WTC11 (cell line): ENCODE data around the gene TMEM117. TPM values are rescaled to one million over a fixed set of nuclear protein-coding genes. Genes with fewer than 3 reads are reported as not detected.
A peak's percentile ranks its signal among the peaks of the same experiment; 100 is the strongest.

Experiments
- ATAC-seq: fragments of 200-7000 bp; cut with Tn5 transposase; 2 replicates; pipeline ENCODE4 v1.10.0; 2021; ENCODE audit warnings: mild to moderate bottlenecking, moderate library complexity
- Bru-seq: library from RNA; stranded (reverse); fragments of 400-500 nt; gene quantifications from one replicate; lab custom pipeline; 2021; lab: Mats Ljungman, UMichigan
- CTCF ChIA-PET: fragments of 300-600 bp; sonication (Branson Sonifier 250); formaldehyde crosslinking; loops from one replicate; lab custom pipeline; 2021; ENCODE audit warnings: antibody characterized with exemption; lab: Charles Lee
- POLR2A ChIA-PET: fragments of 350-600 bp; sonication (Branson Sonifier 250); formaldehyde crosslinking; loops from one replicate; lab custom pipeline; 2021; ENCODE audit warnings: antibody characterized with exemption; lab: Charles Lee
- DNase-seq: peaks from one replicate; pipeline ENCODE4 v3.0.0; 2021; ENCODE audit warnings: low spot score
- H3K27ac Mint-ChIP-seq: 2 replicates; pipeline ENCODE4 v1.8.0; 2021; ENCODE audit warnings: mixed read lengths
- H3K27me3 Mint-ChIP-seq: 2 replicates; pipeline ENCODE4 v1.8.0; 2021; ENCODE audit warnings: low read depth, mild to moderate bottlenecking, moderate library complexity, mixed read lengths
- H3K36me3 Mint-ChIP-seq: 2 replicates; pipeline ENCODE4 v1.8.0; 2021; ENCODE audit warnings: mixed read lengths
- H3K4me1 Mint-ChIP-seq: 2 replicates; pipeline ENCODE4 v1.8.0; 2022; ENCODE audit warnings: mixed read lengths
- H3K4me3 Mint-ChIP-seq: 2 replicates; pipeline ENCODE4 v1.8.0; 2021; ENCODE audit warnings: mild to moderate bottlenecking, moderate library complexity, mixed read lengths
- H3K9me3 Mint-ChIP-seq: 2 replicates; pipeline ENCODE4 v1.8.0; 2021; ENCODE audit warnings: mixed read lengths
- CREM ChIP-seq: sonication (generic); formaldehyde crosslinking; IDR thresholded peaks from 2 replicates; pipeline ENCODE4 v1.8.1; 2022; ENCODE audit warnings: mild to moderate bottlenecking, missing genetic modification reagents, moderate library complexity
- E2F5 ChIP-seq: sonication (generic); formaldehyde crosslinking; IDR thresholded peaks from 2 replicates; pipeline ENCODE4 v1.8.1; 2022; ENCODE audit warnings: mild to moderate bottlenecking, moderate library complexity, missing genetic modification reagents
- ETV6 ChIP-seq: sonication (generic); formaldehyde crosslinking; IDR thresholded peaks from 2 replicates; pipeline ENCODE4 v1.8.1; 2022; ENCODE audit warnings: mild to moderate bottlenecking, missing genetic modification reagents
- FOXK1 ChIP-seq: sonication (generic); formaldehyde crosslinking; IDR thresholded peaks from 2 replicates; pipeline ENCODE4 v1.8.0; 2022; ENCODE audit warnings: mild to moderate bottlenecking, moderate library complexity, missing genetic modification reagents
- FOXP1 ChIP-seq: sonication (generic); formaldehyde crosslinking; IDR thresholded peaks from 2 replicates; pipeline ENCODE4 v1.8.0; 2022; ENCODE audit warnings: missing genetic modification reagents, mild to moderate bottlenecking, moderate library complexity, borderline replicate concordance
- FOXP4 ChIP-seq: sonication (generic); formaldehyde crosslinking; IDR thresholded peaks from 2 replicates; pipeline ENCODE4 v1.8.0; 2022; ENCODE audit warnings: mild to moderate bottlenecking, missing genetic modification reagents
- GABPB1 ChIP-seq: sonication (generic); formaldehyde crosslinking; IDR thresholded peaks from 2 replicates; pipeline ENCODE4 v1.8.1; 2023; ENCODE audit warnings: mild to moderate bottlenecking, missing genetic modification reagents
- KAT7 ChIP-seq: sonication (generic); formaldehyde crosslinking; IDR thresholded peaks from 2 replicates; pipeline ENCODE4 v1.8.1; 2023; ENCODE audit warnings: missing genetic modification reagents, mild to moderate bottlenecking, borderline replicate concordance
- MYBL2 ChIP-seq: sonication (generic); formaldehyde crosslinking; IDR thresholded peaks from 2 replicates; pipeline ENCODE4 v1.8.1; 2023; ENCODE audit warnings: mild to moderate bottlenecking, moderate library complexity, missing genetic modification reagents
- NR2C2 ChIP-seq: sonication (generic); formaldehyde crosslinking; IDR thresholded peaks from 2 replicates; pipeline ENCODE4 v1.8.0; 2022; ENCODE audit warnings: mild to moderate bottlenecking, missing genetic modification reagents
- TCF7 ChIP-seq: sonication (generic); formaldehyde crosslinking; IDR thresholded peaks from 2 replicates; pipeline ENCODE4 v1.8.0; 2022; ENCODE audit warnings: mild to moderate bottlenecking, low read depth, missing genetic modification reagents, moderate library complexity
- TEAD1 ChIP-seq: sonication (generic); formaldehyde crosslinking; IDR thresholded peaks from 2 replicates; pipeline ENCODE4 v1.8.0; 2022; ENCODE audit warnings: mild to moderate bottlenecking, missing genetic modification reagents
- ZNF219 ChIP-seq: sonication (generic); formaldehyde crosslinking; IDR thresholded peaks from 2 replicates; pipeline ENCODE4 v1.8.0; 2023; ENCODE audit warnings: missing genetic modification reagents, mild to moderate bottlenecking, borderline replicate concordance
- ZNF396 ChIP-seq: fragments of 250-450 bp; sonication (Bioruptor Pico); IDR thresholded peaks from 2 replicates; pipeline ENCODE4 v1.8.0; 2021; ENCODE audit warnings: mild to moderate bottlenecking, moderate library complexity, borderline replicate concordance
- ZNF416 ChIP-seq: fragments of 250-450 bp; sonication (Bioruptor Pico); IDR thresholded peaks from 2 replicates; pipeline ENCODE4 v1.9.0; 2021; ENCODE audit warnings: mild to moderate bottlenecking, inconsistent platforms
- long read RNA-seq, 3 experiments: library from RNA in 1 of 3; library from capped mRNA in 1 of 3; library from polyadenylated mRNA in 1 of 3; unstranded in 2 of 3; stranded (forward) in 1 of 3; transcript quantifications; one replicate each; pipeline ENCODE4 v2.0.0, GENCODE V29; 2021
- total RNA-seq: library from RNA; stranded (reverse); gene quantifications from 3 replicates; pipeline ENCODE4 v1.2.3, GENCODE V29; 2021
- TF ChIP-seq, protein P1 (sequence below): sonication (generic); formaldehyde crosslinking; IDR thresholded peaks from 2 replicates; pipeline ENCODE4 v1.8.1; 2023; ENCODE audit warnings: mild to moderate bottlenecking, missing genetic modification reagents
- TF ChIP-seq, protein P2 (sequence below): sonication (generic); formaldehyde crosslinking; IDR thresholded peaks from 2 replicates; pipeline ENCODE4 v1.8.1; 2023; ENCODE audit warnings: mild to moderate bottlenecking, moderate library complexity, missing genetic modification reagents
- TF ChIP-seq, protein P3 (sequence below): fragments of 250-450 bp; sonication (Bioruptor Pico); IDR thresholded peaks from 2 replicates; pipeline ENCODE4 v2.1.2; 2022; ENCODE audit warnings: mild to moderate bottlenecking, moderate library complexity

Gene TMEM117
- total RNA-seq (0.73 to 1.5 TPM (median 1.4 TPM) in 3 replicates), Bru-seq, nascent RNA (percentile 27 among the genes with signal in this experiment)
- long read RNA-seq, experiment 1, partial matches to known transcripts: 0 of 9 reads
- long read RNA-seq, experiment 1, other reads (novel, unspliced or antisense): 5 of 9 reads
- long read RNA-seq, experiment 2, partial matches to known transcripts: 0 of 3 reads
- long read RNA-seq, experiment 2, other reads (novel, unspliced or antisense): 3 of 3 reads
- long read RNA-seq, experiment 3: 0 reads

DNA sequence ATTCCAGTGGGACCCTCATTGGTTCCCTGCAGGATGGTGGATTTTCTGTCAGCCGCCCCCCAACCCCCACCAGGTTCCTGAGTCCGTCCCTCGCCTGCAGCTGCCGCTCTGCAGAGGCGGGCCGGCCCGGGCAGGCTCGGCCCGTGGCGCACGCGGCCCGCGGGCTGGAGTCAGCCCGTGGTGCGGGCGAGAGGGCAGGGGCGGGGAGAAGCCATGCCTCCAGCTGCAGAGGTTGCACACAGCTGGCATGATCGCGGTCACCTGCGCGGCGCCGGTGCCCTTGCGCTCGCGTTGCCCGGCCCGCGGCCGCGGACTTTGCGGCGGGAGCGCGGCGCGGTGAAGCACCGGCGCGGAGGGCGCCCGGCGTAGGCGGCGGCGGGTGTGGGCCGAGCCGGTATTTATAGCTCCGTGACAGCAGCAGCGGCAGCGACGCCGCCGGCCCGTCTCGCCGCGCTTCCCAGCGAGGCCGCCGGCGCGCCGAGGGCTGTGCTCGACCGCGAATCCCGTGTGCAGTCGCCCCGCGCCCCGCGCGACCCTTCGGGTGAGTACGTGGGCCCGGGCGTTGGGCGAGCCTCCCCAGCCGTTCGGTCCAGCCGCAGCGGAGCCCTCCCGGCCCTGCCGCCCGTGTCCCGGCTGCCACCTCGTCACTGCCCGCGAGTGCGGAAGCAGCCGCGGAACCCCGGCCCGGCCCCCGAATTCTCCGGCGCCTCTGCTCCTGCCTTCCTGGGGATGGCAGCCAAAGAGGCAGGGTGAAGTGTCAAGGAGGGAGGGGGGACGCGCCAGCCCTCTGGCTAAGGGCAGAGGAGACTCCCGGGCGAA lies at the start of gene TMEM117:
Gene TMEM117, plus strand, starts transcription at position 426 of the 819 bp plus-strand sequence.
- Mint-ChIP-seq H3K36me3 (no peaks in the 10 kb centered on the region), H3K4me3 (peak within 1 kb of the TSS; percentile 64), H3K9me3 (no peaks in the 10 kb centered on the region), H3K27ac (no peak within 1 kb of the TSS), H3K27me3 (peaks cover 42% of the 10 kb centered on the region), H3K4me1 (peaks cover 7% of the 10 kb centered on the region)
- peak; percentile 70 for DNase-seq
- POLR2A ChIA-PET: interaction anchor here (0.6 kb wide), 1 partner anchor 30 kb away, joined by 3 read pairs; no protein-coding TSS in a partner anchor
- TF ChIP-seq TCF7 (CRISPR knock-in tag) (0 out of 2 replicates have a peak, but pooled peaks have one; percentile 70), ZNF219 (CRISPR knock-in tag) (peak; percentile 39; the same call in 1 of the 2 replicates), ZNF396 (CRISPR knock-in tag) (no peak), NR2C2 (CRISPR knock-in tag) (0 out of 2 replicates have a peak, but pooled peaks have one; percentile 14), FOXP4 (CRISPR knock-in tag) (peak; percentile 61; the same call in 1 of the 2 replicates), FOXK1 (0 out of 2 replicates have a peak, but pooled peaks have one; percentile 41), GABPB1 (CRISPR knock-in tag) (no peak), MYBL2 (0 out of 2 replicates have a peak, but pooled peaks have one; percentile 28), TEAD1 (peak; percentile 35; the same call in 1 of the 2 replicates), FOXP1 (CRISPR knock-in tag) (peak; percentile 84), CREM (CRISPR knock-in tag) (no peak), KAT7 (CRISPR knock-in tag) (peak; percentile 85; the same call in 1 of the 2 replicates), E2F5 (CRISPR knock-in tag) (0 out of 2 replicates have a peak, but pooled peaks have one; percentile 18), ETV6 (0 out of 2 replicates have a peak, but pooled peaks have one; percentile 47), ZNF416 (CRISPR knock-in tag) (no peak)
- TF ChIP-seq, protein P1, sequence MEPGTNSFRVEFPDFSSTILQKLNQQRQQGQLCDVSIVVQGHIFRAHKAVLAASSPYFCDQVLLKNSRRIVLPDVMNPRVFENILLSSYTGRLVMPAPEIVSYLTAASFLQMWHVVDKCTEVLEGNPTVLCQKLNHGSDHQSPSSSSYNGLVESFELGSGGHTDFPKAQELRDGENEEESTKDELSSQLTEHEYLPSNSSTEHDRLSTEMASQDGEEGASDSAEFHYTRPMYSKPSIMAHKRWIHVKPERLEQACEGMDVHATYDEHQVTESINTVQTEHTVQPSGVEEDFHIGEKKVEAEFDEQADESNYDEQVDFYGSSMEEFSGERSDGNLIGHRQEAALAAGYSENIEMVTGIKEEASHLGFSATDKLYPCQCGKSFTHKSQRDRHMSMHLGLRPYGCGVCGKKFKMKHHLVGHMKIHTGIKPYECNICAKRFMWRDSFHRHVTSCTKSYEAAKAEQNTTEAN (CRISPR knock-in tag): 0 out of 2 replicates have a peak, but pooled peaks have one; percentile 19
- TF ChIP-seq, protein P2, sequence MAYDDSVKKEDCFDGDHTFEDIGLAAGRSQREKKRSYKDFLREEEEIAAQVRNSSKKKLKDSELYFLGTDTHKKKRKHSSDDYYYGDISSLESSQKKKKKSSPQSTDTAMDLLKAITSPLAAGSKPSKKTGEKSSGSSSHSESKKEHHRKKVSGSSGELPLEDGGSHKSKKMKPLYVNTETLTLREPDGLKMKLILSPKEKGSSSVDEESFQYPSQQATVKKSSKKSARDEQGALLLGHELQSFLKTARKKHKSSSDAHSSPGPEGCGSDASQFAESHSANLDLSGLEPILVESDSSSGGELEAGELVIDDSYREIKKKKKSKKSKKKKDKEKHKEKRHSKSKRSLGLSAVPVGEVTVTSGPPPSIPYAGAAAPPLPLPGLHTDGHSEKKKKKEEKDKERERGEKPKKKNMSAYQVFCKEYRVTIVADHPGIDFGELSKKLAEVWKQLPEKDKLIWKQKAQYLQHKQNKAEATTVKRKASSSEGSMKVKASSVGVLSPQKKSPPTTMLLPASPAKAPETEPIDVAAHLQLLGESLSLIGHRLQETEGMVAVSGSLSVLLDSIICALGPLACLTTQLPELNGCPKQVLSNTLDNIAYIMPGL (CRISPR knock-in tag): peak; percentile 83
- TF ChIP-seq, protein P3, sequence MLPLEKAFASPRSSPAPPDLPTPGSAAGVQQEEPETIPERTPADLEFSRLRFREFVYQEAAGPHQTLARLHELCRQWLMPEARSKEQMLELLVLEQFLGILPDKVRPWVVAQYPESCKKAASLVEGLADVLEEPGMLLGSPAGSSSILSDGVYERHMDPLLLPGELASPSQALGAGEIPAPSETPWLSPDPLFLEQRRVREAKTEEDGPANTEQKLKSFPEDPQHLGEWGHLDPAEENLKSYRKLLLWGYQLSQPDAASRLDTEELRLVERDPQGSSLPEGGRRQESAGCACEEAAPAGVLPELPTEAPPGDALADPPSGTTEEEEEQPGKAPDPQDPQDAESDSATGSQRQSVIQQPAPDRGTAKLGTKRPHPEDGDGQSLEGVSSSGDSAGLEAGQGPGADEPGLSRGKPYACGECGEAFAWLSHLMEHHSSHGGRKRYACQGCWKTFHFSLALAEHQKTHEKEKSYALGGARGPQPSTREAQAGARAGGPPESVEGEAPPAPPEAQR (CRISPR knock-in tag): no peak
- CTCF ChIA-PET: interaction anchor here (0.6 kb wide), 1 partner anchor 49 kb away, joined by 5 read pairs; no protein-coding TSS in a partner anchor
- peak; percentile 90 for ATAC-seq
